ENCODE results near the gene PTPN14. TPM values are rescaled to one million over a fixed set of nuclear protein-coding genes. Genes with fewer than 3 reads are reported as not detected.

PTPN14 gene
- total RNA-seq, 1 donor from 2014 or later, result 46.9 TPM

GRCh38 chr1:214425716-214426425, 125.5 kb downstream of the PTPN14 start:
- no peak for DNase-seq

GRCh38 chr1:214425101-214425500, 126.3 kb downstream of the PTPN14 start:
- DNase-seq, result no peak

- DNase-seq, result no peak
These were observed 128.4 kb downstream of the PTPN14 start for GRCh38 chr1:214423045-214423444.

- DNase-seq, result no peak
These were observed 129.2 kb downstream of the PTPN14 start for GRCh38 chr1:214422137-214422671.

GRCh38 chr1:214420833-214421232, 130.6 kb downstream of the PTPN14 start:
- no peak for DNase-seq

- DNase-seq, result no peak
These were observed 131.1 kb downstream of the PTPN14 start for GRCh38 chr1:214420341-214420740.

- DNase-seq, result no peak
These were observed 131.8 kb downstream of the PTPN14 start for GRCh38 chr1:214419650-214420049.

- no peak for DNase-seq
These were observed 133.0 kb downstream of the PTPN14 start for GRCh38 chr1:214418391-214418790.

GRCh38 chr1:214417545-214418210, 133.7 kb downstream of the PTPN14 start:
- DNase-seq, result no peak

- no peak for DNase-seq
These were observed 134.5 kb downstream of the PTPN14 start for GRCh38 chr1:214416858-214417257.

- no peak for DNase-seq
These were observed 135.0 kb downstream of the PTPN14 start for GRCh38 chr1:214416417-214416816.

- no peak for DNase-seq
These were observed 136.3 kb downstream of the PTPN14 start for GRCh38 chr1:214415131-214415530.

- no peak for DNase-seq
These were observed 136.7 kb downstream of the PTPN14 start for GRCh38 chr1:214414691-214415090.

- no peak for DNase-seq
These were observed 138.1 kb downstream of the PTPN14 start for GRCh38 chr1:214413315-214413714.

GRCh38 chr1:214404571-214405213, 146.7 kb downstream of the PTPN14 start:
- DNase-seq, result peak; percentile 12

- DNase-seq, result no peak
These were observed 147.2 kb downstream of the PTPN14 start for GRCh38 chr1:214404154-214404553.

GRCh38 chr1:214403431-214403830, 148.0 kb downstream of the PTPN14 start:
- DNase-seq, result no peak

GRCh38 chr1:214402613-214403083, 148.8 kb downstream of the PTPN14 start:
- no peak for DNase-seq

GRCh38 chr1:214401666-214402065, 149.7 kb downstream of the PTPN14 start:
- no peak for DNase-seq

- no peak for DNase-seq
These were observed 151.3 kb downstream of the PTPN14 start for GRCh38 chr1:214400131-214400530.

- DNase-seq, result no peak
These were observed 152.9 kb downstream of the PTPN14 start for GRCh38 chr1:214398490-214398889.

GRCh38 chr1:214397497-214397896, 153.9 kb downstream of the PTPN14 start:
- DNase-seq, result no peak

GRCh38 chr1:214396330-214396729, 155.1 kb downstream of the PTPN14 start:
- no peak for DNase-seq
